ENCODE results near the gene SLC36A1.

Gene SLC36A1

DNA sequence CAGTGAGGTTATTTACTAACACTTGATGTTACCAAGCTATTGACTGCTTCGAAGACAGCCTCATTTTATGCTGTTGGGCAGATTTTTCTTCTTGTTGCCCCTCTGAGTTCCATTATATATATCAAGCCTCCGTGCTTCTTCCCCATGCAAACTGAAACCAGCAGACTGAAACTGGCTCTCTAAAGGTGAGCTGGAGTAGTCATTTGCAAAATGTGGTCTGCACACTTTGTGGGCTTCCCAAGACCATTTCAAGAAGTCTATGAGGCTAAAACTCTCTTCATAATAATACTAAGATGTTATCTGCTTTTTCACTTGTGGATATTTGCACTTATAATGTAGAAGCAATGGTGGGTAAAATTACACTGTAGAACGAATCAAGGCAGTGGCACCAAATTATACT is 13.9 kb downstream of the SLC36A1 start:
- peak; percentile 46 for DNase-seq (ENCODE audit: low spot score)
- in situ Hi-C loops (cut with MboI; ENCODE audit: low pct_unique_long_range_greater_than_20kb, low sequenced_read_pairs, unreplicated experiment) = no loop called here
- TF ChIP-seq, protein P1, sequence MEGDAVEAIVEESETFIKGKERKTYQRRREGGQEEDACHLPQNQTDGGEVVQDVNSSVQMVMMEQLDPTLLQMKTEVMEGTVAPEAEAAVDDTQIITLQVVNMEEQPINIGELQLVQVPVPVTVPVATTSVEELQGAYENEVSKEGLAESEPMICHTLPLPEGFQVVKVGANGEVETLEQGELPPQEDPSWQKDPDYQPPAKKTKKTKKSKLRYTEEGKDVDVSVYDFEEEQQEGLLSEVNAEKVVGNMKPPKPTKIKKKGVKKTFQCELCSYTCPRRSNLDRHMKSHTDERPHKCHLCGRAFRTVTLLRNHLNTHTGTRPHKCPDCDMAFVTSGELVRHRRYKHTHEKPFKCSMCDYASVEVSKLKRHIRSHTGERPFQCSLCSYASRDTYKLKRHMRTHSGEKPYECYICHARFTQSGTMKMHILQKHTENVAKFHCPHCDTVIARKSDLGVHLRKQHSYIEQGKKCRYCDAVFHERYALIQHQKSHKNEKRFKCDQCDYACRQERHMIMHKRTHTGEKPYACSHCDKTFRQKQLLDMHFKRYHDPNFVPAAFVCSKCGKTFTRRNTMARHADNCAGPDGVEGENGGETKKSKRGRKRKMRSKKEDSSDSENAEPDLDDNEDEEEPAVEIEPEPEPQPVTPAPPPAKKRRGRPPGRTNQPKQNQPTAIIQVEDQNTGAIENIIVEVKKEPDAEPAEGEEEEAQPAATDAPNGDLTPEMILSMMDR (IDR thresholded peaks at IDR 0.05; ENCODE audit: extremely low read depth, insufficient read depth, missing control alignments) = no peak

DNA sequence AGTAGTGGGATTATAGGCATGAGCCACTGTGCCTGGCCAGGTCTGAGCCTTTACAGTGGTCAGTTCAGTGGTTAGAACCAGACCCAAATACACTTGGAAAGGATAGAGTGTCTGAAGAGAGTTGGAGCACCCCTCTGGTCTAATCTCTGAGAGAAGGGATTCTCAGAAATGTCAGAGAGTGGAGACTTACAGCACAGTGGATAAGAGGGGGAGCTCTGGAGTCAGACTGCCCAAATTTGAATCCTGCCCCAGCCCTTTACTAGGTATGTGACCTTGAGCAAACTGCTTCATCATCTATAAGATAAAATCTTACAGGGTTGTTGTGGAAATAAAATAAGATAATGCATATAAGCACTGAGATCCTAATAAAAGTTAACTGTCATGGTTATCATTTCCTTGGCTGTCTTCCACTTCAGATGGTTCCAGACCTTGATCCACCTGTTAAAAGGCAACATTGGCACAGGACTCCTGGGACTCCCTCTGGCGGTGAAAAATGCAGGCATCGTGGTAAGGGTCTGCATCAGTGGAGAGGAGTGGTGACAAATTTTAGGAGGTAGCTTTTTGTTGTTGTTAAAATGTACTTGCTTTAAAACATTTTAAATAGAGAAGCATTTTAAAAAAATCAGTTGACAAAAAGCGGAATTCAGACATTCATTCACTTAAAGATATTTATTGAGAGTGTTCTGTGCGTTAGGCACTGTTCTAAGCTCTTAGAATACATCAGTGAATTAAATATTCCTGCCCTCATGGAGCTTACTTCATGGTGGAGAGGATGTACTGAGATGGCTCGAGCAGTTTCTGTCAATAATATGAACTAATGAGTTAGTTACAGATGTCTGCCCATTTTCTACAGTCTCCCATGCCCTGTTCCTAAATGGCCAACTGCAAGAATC is 16.0 kb downstream of the SLC36A1 start:
- TF ChIP-seq, protein P1 (IDR thresholded peaks at IDR 0.05; ENCODE audit: extremely low read depth, insufficient read depth, missing control alignments) = no peak
- in situ Hi-C loops (cut with MboI; ENCODE audit: low pct_unique_long_range_greater_than_20kb, low sequenced_read_pairs, unreplicated experiment) = no loop called here
- no peak for DNase-seq (ENCODE audit: low spot score)

DNA sequence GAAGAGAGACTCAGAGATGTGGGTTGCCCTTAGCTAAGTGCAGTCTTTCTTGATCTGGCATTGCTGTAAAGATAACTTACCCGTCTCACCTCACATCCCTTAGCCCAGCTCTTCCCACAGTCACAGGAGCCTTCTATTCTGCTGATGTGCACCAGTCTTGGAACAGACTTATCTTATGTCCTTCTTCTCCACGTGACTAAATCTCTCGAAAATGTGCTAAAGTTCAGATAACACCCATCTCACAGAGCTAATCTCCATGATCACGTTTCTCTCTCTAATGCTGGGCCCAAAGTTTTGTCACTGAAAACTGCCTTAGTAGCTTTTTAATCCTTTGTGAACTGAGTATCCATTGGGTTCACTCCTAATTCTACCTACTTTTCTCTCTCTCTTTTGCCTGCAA is 16.7 kb downstream of the SLC36A1 start:
- no peak for DNase-seq (ENCODE audit: low spot score)
- TF ChIP-seq, protein P1 (IDR thresholded peaks at IDR 0.05; ENCODE audit: extremely low read depth, insufficient read depth, missing control alignments) = no peak
- in situ Hi-C loops (cut with MboI; ENCODE audit: low pct_unique_long_range_greater_than_20kb, low sequenced_read_pairs, unreplicated experiment) = no loop called here

DNA sequence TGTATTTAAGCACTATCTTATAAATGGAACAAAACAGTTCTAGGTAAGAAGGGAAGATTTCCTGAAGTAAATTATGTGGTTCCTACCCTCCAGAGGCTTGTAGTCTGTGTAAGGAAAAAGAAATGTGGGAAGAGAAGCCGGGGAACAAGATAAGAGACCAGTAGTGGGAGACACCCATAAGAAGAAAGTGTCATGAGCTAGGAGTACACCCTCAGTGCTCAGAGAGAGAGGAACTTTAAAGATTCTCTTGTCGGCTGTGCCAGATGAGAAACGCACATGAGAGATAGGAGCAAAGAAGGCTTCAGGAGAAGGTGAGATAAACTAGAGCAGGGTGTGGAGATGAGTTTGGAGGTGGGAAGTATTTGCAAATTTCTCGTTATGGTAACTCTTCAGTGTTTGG is 18.1 kb downstream of the SLC36A1 start:
- in situ Hi-C loops (cut with MboI; ENCODE audit: low pct_unique_long_range_greater_than_20kb, low sequenced_read_pairs, unreplicated experiment) = no loop called here
- no peak for DNase-seq (ENCODE audit: low spot score)
- TF ChIP-seq, protein P1 (IDR thresholded peaks at IDR 0.05; ENCODE audit: extremely low read depth, insufficient read depth, missing control alignments) = no peak

DNA sequence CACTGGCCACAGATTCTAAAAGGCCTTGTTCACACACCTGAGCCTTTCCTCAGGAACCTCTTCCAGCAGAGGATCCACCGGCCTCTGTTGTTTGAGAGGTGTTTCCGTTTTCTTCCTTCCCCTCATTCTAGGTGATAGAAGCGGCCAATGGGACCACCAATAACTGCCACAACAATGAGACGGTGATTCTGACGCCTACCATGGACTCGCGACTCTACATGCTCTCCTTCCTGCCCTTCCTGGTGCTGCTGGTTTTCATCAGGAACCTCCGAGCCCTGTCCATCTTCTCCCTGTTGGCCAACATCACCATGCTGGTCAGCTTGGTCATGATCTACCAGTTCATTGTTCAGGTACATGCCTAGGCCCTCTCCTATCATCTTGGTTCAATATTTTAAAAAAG is 20.2 kb downstream of the SLC36A1 start:
- in situ Hi-C loops (cut with MboI; ENCODE audit: low pct_unique_long_range_greater_than_20kb, low sequenced_read_pairs, unreplicated experiment) = no loop called here
- DNase-seq (ENCODE audit: low spot score) = no peak
- TF ChIP-seq, protein P1 (IDR thresholded peaks at IDR 0.05; ENCODE audit: extremely low read depth, insufficient read depth, missing control alignments) = no peak

DNA sequence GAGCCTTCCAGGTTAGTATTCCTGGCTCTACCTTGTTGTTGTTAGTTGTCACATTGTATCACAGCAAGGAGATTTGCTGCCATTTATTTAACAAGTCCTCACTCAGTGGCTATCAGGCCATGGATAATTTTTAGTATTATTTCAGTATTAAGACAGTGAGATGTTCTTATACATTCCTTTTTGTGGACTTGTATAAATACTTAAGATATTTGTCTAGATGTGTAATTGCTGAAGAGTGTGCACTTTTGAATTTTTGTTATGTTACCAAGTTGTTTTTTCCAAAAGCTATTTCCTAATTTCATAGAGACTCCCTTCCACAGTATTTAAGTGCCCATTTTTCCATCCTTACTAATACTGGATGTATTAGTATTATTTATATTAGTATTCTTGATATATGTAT is 22.0 kb downstream of the SLC36A1 start:
- TF ChIP-seq, protein P1 (IDR thresholded peaks at IDR 0.05; ENCODE audit: extremely low read depth, insufficient read depth, missing control alignments) = no peak
- in situ Hi-C loops (cut with MboI; ENCODE audit: low pct_unique_long_range_greater_than_20kb, low sequenced_read_pairs, unreplicated experiment) = no loop called here
- DNase-seq (ENCODE audit: low spot score) = no peak

Data from GM13977 (cell line).